ENCODE data around the gene TRIM67. TPM values are rescaled to one million over a fixed set of nuclear protein-coding genes. Genes with fewer than 3 reads are reported as not detected.

The TRIM67 gene
- polyA plus RNA-seq, 2 of the 4 experiments (the other 2 are of a cell fraction) = 0.23 to 0.35 TPM

GRCh38 chr1:231194843-231195516 lies 33.1 kb downstream of the TRIM67 start (continued):
- TF ChIP-seq CTCF (IDR thresholded peaks at IDR 0.05) (no peak), ZC3H11A (IDR thresholded peaks at IDR 0.05) (no peak), HMGXB4 (CRISPR knock-in tag; IDR thresholded peaks at IDR 0.05; ENCODE audit: borderline replicate concordance) (no peak), NFE2L2 (conservative IDR thresholded peaks at IDR 0.05; ENCODE audit: low read length) (no peak), BHLHE40 (IDR thresholded peaks at IDR 0.05; ENCODE audit: low read depth, low read length) (no peak), EHMT2 (IDR thresholded peaks at IDR 0.05; ENCODE audit: low read depth) (no peak), MAX (IDR thresholded peaks at IDR 0.05) (peak; percentile 93), CBX8 (IDR thresholded peaks at IDR 0.05) (no peak), EHF (CRISPR knock-in tag; IDR thresholded peaks at IDR 0.05) (peak; percentile 49), HOXB5 (CRISPR knock-in tag; IDR thresholded peaks at IDR 0.05) (peak; percentile 75; the same call in 1 of the 2 replicates), ZNF302 (CRISPR knock-in tag; IDR thresholded peaks at IDR 0.05) (peak; percentile 79; the same call in 1 of the 2 replicates), CHD4 (IDR thresholded peaks at IDR 0.05; ENCODE audit: borderline replicate concordance) (peak; percentile 62; the same call in 1 of the 2 replicates), HDAC2 (IDR thresholded peaks at IDR 0.05) (no peak), USF2 (IDR thresholded peaks at IDR 0.05) (0 out of 2 replicates have a peak, but pooled peaks have one; percentile 33), PBX3 (IDR thresholded peaks at IDR 0.05) (peak; percentile 76), HES2 (IDR thresholded peaks at IDR 0.05) (peak; percentile 58; the same call in 1 of the 2 replicates), FOXS1 (CRISPR knock-in tag; IDR thresholded peaks at IDR 0.05) (peak; percentile 10; the same call in 1 of the 2 replicates), PHF8 (IDR thresholded peaks at IDR 0.05; ENCODE audit: borderline replicate concordance, low read depth) (no peak), JUNB (IDR thresholded peaks at IDR 0.05) (peak; percentile 94), HOXA7 (CRISPR knock-in tag; IDR thresholded peaks at IDR 0.05) (no peak), CBX2 (IDR thresholded peaks at IDR 0.05; ENCODE audit: borderline replicate concordance, low read depth) (no peak), FOSL2 (IDR thresholded peaks at IDR 0.05) (peak; percentile 82), FOSL2 (CRISPR knock-in tag; IDR thresholded peaks at IDR 0.05) (peak; percentile 88), ELK1 (IDR thresholded peaks at IDR 0.05; ENCODE audit: low read depth, low read length) (no peak), EP300 (IDR thresholded peaks at IDR 0.05) (peak; percentile 96 to 98), HOXB13 (CRISPR knock-in tag; IDR thresholded peaks at IDR 0.05; ENCODE audit: low read depth) (peak; percentile 83), RAD21 (conservative IDR thresholded peaks at IDR 0.05 in 1 of 2, IDR thresholded peaks at IDR 0.05 in 1 of 2) (peak; percentile 12 to 62; a peak in 4 of 5 replicates), HEYL (CRISPR knock-in tag; IDR thresholded peaks at IDR 0.05) (no peak), POLR2AphosphoS2 (conservative IDR thresholded peaks at IDR 0.05; ENCODE audit: low read length) (no peak), RCOR1 (IDR thresholded peaks at IDR 0.05; ENCODE audit: low read depth, low read length) (no peak), CHD2 (IDR thresholded peaks at IDR 0.05; ENCODE audit: low read length, partially characterized antibody) (no peak), JUN (IDR thresholded peaks at IDR 0.05) (peak; percentile 96 to 98), ATOH8 (CRISPR knock-in tag; IDR thresholded peaks at IDR 0.05; ENCODE audit: low read depth) (no peak; the same call in 1 of the 2 replicates), ZFP36 (IDR thresholded peaks at IDR 0.05; ENCODE audit: borderline replicate concordance, partially characterized antibody) (no peak), KDM5A (IDR thresholded peaks at IDR 0.05) (no peak)

All from A549 (cell line).